GM20431 (cell line): ENCODE measurements around the gene VIPAS39.

Experiments used
- in situ Hi-C: fragments of 300-500 bp; cut with MseI, MboI; formaldehyde crosslinking; loops from one replicate; pipeline ENCODE4 v1.15.0; 2020; ENCODE audit warnings: low sequenced_read_pairs; ENCODE audit not compliant: unreplicated experiment

VIPAS39 gene

DNA sequence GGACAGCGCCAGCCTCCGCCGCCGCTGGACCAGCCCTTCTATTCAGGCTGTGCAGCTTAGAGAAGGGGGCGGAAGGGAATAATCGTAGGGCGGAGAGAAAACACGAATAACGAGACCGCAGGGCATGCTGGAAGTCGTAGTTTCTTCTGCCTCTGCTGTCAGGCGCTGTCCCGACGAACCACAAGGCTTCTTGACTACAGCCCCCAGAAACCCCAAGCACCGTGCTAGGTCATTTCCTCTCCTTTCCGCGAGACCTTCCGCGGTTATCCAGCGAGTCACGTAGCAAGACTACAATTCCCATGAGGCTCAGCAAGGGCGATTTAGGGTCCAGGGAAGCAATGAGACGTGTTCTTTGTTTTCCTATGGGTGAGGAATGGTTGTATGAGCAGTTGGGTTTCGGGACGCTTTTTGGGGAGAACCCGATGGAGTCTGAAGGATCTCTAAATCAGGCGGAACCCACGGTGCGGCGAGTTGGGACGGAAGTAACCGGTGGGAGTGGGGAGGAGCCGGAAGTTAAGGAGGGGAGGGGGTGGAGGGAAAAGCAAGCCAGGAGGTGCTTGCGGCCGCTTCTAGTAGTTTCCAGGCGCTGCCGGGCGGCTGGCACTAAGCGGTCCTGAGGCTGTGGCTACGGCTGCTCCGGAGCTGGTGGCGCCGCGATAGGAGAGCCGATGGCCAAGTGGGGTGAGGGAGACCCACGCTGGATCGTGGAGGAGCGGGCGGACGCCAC, at the start of gene VIPAS39, which contains the start of gene AHSA1:
TSS of gene VIPAS39 (minus strand) at position 80 of the 727 bp plus-strand sequence. CDS start 3,499 bp downstream, outside the sequence.
TSS of gene AHSA1 (plus strand) at position 572 of the 727 bp plus-strand sequence. CDS start at position 669, 97 bp downstream.
- in situ Hi-C loops, result no loop called here

DNA sequence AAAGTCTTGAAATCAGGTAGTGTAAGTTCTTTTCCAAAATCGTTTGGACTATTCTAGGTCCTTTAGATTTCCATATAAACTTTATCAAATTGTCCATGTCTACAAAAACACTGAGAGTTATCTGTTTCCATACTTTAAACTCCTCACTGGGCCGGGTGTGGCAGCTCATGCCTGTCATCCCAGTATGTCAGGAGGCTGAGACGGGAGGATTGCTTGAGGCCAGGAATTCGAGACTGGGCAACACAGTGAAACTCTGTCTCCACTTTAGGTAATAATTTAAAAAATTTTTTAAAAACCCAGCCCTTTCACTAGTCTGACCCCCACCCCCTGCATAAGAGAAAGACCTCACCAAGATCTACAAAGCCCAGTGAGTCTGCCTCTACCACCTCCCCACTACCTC, 47.6 kb upstream of the VIPAS39 start:
- in situ Hi-C loops, result no loop called here

- in situ Hi-C loops, result no loop called here
These were observed 45.7 kb upstream of the VIPAS39 start for GRCh38 chr14:77503138-77503537.

DNA sequence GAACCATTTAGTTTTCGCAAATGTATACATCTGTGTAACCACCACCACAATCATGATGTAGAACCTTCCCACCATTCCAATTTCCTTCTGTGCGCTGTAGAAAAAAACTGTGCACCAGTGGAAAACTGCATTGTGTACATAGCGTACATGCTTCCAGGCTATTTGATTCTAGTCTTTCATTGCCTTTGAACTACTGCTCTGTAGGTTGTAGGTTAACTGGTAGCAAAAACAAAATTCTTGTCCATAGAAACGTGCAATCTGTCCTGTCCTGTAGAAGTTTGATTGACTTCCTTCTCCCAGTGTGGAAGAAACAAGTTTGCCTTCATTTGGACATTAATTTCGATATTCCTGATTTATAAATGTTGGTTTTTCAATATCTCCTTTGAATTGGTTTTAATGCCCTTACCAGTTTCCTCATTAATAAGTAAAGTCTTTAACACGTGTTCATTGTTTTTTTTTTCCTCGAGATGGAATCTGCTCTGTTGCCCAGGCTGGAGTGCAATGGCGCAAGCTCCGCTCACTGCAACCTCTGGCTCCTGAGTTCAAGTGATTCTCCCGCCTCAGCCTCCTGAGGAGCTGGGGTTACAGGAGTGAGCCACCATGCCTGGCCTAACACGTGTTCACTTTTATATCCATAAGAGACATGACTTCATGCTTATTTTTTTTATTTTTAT, 44.8 kb upstream of the VIPAS39 start:
- in situ Hi-C loops, result no loop called here

DNA sequence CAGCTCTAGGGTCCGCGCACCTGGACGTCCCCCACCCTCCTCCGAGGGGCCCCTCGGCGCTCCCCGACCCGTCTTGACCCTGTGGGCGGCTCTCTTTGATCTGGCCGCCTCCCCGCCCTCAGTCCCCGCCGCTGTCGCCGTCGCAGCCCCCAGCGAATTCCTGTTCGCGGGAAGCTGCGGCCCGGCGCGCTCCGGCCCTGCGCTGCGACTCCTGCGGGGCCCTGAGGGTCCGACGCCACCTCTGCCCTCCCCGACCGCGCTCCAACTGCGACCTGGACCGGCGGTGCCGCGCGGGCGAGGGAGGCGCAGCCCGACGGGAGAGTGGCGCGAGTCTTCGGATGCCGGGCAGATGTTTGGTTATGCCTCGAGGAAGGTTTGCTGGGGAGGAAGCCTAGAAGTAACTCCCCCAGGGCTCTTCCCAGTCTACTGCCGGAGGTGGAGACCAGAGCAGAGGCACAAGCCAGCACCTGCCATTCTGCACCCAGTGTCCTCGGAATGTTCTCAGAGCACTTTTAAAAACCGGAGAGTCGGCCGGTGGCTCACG, 41.7 kb upstream of the VIPAS39 start:
- in situ Hi-C loops, result no loop called here

DNA sequence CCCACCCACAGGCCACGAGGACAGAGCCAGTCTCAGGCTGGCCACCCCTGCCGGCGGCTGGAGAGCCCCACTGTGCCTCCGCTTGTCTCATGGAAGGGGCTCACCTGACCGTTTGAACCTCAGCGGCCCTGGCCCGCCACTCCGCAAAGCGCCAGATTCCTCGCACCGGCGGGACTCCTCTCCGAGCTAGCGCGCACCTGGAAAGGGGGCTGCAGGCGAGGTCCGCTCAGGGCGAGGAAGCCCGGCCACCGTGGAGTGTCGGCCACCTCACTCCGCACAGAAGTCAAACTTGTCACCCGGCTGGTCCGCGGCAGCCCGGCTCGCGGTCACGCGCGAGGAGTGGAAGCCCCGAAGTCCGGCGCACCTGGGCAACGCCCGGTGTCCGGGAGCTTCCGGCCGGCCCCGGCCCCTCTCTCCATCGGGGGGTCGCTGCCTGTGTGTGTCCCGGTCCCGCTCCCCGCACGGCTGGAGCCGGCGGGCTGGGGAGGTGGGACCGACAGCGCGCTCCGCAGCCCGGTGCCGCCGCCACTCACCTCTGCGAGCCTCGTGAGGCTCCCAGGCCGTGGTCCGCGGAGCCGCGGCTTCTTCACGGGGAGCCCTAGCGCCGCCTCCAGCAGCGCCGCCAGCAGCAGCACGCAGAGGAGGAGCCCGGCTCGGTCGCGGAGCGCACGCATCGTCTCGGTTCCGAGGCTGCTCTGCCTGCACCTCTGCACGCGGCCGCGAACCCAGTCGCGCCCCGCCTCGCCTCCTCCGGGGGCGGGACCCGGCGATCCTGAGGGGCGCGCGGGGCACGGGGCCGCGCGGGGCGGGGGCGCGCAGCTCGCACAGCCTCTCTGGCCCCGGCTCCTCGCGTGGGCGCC, 40.9 kb upstream of the VIPAS39 start, which contains the start of gene ISM2:
TSS of gene ISM2 (minus strand) at position 697 of the 860 bp plus-strand sequence. CDS start at position 674, 23 bp downstream.
- in situ Hi-C loops, result no loop called here

- in situ Hi-C loops, result no loop called here
These were observed 37.9 kb upstream of the VIPAS39 start for GRCh38 chr14:77495334-77495733.

DNA sequence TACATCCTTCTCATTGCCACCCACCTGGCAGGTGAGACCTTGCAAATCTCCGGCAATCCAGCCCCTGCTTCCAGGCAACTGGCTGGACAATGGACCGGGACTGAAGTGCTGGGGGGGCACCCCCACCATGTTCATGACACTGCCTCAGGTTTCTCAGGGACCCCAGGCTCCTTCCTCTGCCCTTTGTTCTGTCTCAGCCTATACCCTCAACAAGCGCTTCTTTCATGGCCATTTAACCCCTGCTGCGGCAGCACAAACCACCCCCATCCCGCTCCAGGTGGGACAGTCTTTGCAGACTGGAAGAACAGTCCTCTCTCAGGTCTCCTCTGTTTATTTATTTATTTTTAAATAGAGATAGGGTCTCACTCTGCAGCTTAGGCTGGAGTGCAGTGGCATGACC, 33.7 kb upstream of the VIPAS39 start:
- in situ Hi-C loops, result no loop called here

DNA sequence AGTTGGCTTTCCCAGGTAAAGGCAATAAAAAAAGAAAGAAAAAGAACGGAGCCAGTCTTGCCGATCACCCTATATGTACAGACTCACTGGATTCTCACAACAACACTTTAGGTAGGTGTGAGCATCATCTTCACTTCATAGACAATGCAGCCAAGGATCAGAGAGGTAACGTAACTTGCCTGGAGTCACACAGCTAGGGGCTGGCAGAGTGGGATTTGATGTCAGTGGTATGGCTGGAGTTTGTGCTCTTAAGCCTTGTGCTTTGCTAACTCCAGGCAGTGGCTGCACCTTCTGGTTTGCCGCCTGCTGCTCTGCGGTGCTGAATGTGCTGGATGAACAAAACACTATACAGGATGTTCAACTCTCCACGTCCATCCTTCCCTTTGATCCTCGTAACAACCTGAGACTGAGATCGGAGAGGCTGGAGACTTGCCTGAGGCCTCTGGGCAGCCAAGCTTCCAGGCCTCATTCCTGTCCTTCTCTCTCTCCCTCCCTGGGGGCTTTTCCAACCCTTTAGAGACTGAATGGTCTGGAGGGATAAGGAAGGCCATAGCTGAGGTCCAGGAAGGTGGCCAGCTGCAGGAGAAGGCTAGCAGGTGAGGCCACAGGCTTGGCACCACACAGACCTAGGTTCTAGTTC, 33.1 kb upstream of the VIPAS39 start:
- in situ Hi-C loops, result no loop called here

- in situ Hi-C loops, result no loop called here
These were observed 31.6 kb upstream of the VIPAS39 start for GRCh38 chr14:77489041-77489440.

GRCh38 chr14:77488558-77488957, 31.2 kb upstream of the VIPAS39 start:
- in situ Hi-C loops, result no loop called here

DNA sequence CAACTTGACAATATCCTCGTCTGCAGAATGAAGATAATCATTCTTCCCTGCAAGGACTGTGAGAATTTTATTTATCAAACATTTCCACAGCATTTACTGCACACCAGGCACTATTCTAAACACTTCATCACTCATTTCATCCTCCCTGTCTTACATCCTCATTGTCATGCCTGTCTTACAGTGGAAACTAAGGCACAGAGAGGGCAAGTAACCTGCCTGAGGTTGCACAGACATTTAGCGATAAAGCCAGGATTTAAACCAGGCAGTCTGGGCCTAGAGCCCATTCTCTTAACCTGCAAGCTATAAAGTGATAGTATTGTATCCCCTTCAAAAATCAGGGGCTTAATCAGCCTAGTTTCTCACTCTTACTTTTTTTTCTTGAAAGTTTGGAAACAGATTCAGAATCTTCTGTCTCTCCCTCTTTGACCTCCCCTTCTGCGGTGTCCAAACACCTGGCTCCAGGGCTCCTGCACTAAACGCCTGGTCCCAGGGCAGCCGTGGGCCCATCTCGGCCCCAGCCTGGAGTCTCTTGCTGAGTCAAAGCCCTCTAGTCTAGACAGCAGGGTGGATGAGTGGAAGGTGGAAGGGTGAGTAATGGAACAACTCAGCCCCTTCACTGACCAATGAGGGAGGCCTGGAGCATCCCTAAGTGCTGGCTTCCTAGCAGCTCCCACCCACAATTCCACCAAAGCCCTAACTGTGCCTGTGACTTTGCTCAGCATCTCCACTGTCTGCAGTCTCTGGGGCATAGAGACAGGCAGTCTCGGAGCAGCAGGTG, 28.7 kb upstream of the VIPAS39 start:
- in situ Hi-C loops, result no loop called here

DNA sequence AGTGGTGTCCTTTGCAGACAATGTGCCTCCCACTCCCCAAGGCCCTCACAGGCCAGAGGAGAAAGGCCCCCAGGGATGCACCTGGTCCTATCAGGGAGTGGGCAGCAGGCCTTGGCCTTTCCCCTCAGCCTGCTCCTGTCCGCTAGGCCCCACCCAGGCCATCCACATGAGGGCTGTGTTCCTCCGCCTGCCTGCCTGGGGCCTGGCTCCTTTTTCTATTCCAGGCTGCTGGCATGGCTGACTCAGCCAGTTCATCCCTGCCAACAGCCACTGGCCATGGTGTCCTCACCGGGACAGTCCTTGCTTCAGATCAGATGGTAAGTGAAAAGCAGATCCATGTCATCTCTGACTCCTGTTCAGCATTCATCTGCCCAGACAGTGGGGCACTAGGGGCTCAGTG, 27.9 kb upstream of the VIPAS39 start:
- in situ Hi-C loops, result no loop called here

GRCh38 chr14:77482422-77482821, 25.0 kb upstream of the VIPAS39 start:
- in situ Hi-C loops, result no loop called here

- in situ Hi-C loops, result no loop called here
These were observed 21.4 kb upstream of the VIPAS39 start for GRCh38 chr14:77478796-77479195.

DNA sequence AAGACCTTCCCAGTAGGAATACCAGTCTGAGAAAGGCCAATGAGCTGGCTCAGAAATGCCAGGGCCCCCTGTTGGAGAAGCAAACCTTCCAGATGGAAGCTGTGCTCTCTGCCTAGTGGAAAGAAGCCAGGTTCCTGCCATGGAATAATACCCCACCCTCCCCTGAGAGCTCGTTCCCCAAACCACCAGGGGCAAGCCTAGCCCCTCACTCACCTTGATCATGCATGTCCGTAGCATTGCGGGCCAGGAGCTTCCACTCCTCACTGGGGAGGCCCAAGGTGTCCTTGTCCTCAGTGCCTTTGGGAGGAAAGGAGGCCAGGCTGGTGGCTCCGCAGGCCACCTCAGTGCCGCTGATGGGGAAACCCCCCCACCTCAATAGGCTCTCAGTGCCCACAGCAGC, 20.6 kb upstream of the VIPAS39 start:
- in situ Hi-C loops, result no loop called here

GRCh38 chr14:77475432-77476115, 18.2 kb upstream of the VIPAS39 start:
- in situ Hi-C loops, result no loop called here

GRCh38 chr14:77474479-77475177, 17.2 kb upstream of the VIPAS39 start:
- in situ Hi-C loops, result no loop called here
